SK-N-SH (cell line): ENCODE results near the gene MAMDC2. TPM values are rescaled to one million over a fixed set of nuclear protein-coding genes. Genes with fewer than 3 reads are reported as not detected.

Experiments
- CTCF ChIA-PET: fragments of 300-600, 350-600 bp; formaldehyde crosslinking; extraction: SDS; loops from one replicate; lab custom pipeline; 2021; lab: Yijun Ruan, JAX
- POLR2A ChIA-PET: fragments of 350-600 bp; sonication (Branson Sonifier 250); formaldehyde crosslinking; extraction: SDS; loops from one replicate; lab custom pipeline; 2020; ENCODE audit warnings: antibody characterized with exemption, inconsistent platforms; lab: Yijun Ruan, JAX
- DNase-seq: peaks from one replicate; pipeline ENCODE4 v3.0.0; 2012
- H2AFZ ChIP-seq: fragments of 200-600 bp; sonication (generic); 2 replicates; pipeline ENCODE4 v1.8.1; 2016; ENCODE audit warnings: antibody characterized with exemption, mild to moderate bottlenecking, low read depth
- H3F3A ChIP-seq: fragments of 200-600 bp; sonication (generic); replicated peaks from 2 replicates; pipeline ENCODE3; 2016; ENCODE audit warnings: antibody characterized with exemption, mild to moderate bottlenecking; ENCODE audit not compliant: insufficient read depth
- H3K27ac ChIP-seq, 2 experiments: fragments of 200-500 bp in 1 of 2; fragments of 200-600 bp in 1 of 2; sonication (Bioruptor generic) in 1 of 2; sonication (generic), shearing (Covaris generic) in 1 of 2; 2 replicates each; pipeline versions ENCODE4 v1.5.1 to v1.6.1; 2014 to 2016; ENCODE audit warnings: low read depth in 2 of 2, inconsistent platforms in 1 of 2, low read length in 1 of 2, mild to moderate bottlenecking in 1 of 2, mixed read lengths in 1 of 2
- H3K27me3 ChIP-seq: fragments of 200-600 bp; sonication (generic), shearing (Covaris generic); 2 replicates; pipeline ENCODE4 v1.6.1; 2016; ENCODE audit warnings: mixed run types; ENCODE audit not compliant: insufficient read depth
- H3K36me3 ChIP-seq, 2 experiments: fragments of 200-500 bp in 1 of 2; fragments of 200-600 bp in 1 of 2; sonication (Bioruptor generic) in 1 of 2; sonication (generic) in 1 of 2; replicated peaks in 1 of 2; 2 replicates each; pipeline versions ENCODE3 to v1.5.1; 2014 to 2016; ENCODE audit warnings: low read length in 1 of 2, mild to moderate bottlenecking in 1 of 2; ENCODE audit not compliant: insufficient read depth in 2 of 2, control insufficient read depth in 1 of 2
- H3K4me1 ChIP-seq, 2 experiments: fragments of 200-500 bp in 1 of 2; fragments of 200-600 bp in 1 of 2; sonication (Bioruptor generic) in 1 of 2; sonication (generic), shearing (Covaris generic) in 1 of 2; 2 replicates each; pipeline versions ENCODE4 v1.5.1 to v1.6.1; 2014 to 2016; ENCODE audit warnings: low read depth in 1 of 2, low read length in 1 of 2, mixed run types in 1 of 2; ENCODE audit not compliant: insufficient read depth in 2 of 2, control insufficient read depth in 1 of 2
- H3K4me2 ChIP-seq: fragments of 200-600 bp; sonication (generic), shearing (Covaris generic); 2 replicates; pipeline ENCODE4 v1.6.1; 2017; ENCODE audit warnings: mixed run types
- H3K4me3 ChIP-seq, 2 experiments: fragments of 200-500 bp in 1 of 2; fragments of 200-600 bp in 1 of 2; sonication (Bioruptor generic) in 1 of 2; sonication (generic), shearing (Covaris generic) in 1 of 2; 2 replicates each; pipeline versions ENCODE4 v1.5.1 to v1.8.1; 2014 to 2016; ENCODE audit warnings: low read depth in 2 of 2, inconsistent platforms in 1 of 2, low read length in 1 of 2, mild to moderate bottlenecking in 1 of 2, mixed read lengths in 1 of 2, moderate library complexity in 1 of 2
- H3K79me2 ChIP-seq: fragments of 200-600 bp; sonication (generic); 2 replicates; pipeline ENCODE4 v1.8.1; 2017; ENCODE audit warnings: mild to moderate bottlenecking; ENCODE audit not compliant: insufficient read depth
- H3K9ac ChIP-seq: fragments of 200-600 bp; sonication (generic); 2 replicates; pipeline ENCODE4 v1.6.1; 2017; ENCODE audit warnings: mixed run types
- H3K9me2 ChIP-seq: fragments of 200-600 bp; sonication (generic); 2 replicates; pipeline ENCODE4 v1.6.1; 2017; ENCODE audit warnings: mixed run types
- H3K9me3 ChIP-seq: fragments of 200-600 bp; sonication (generic); 2 replicates; pipeline ENCODE4 v1.6.1; 2017; ENCODE audit warnings: mixed run types, mild to moderate bottlenecking, moderate library complexity
- H4K20me1 ChIP-seq: fragments of 200-600 bp; sonication (generic); 2 replicates; pipeline ENCODE4 v1.6.1; 2017; ENCODE audit warnings: mild to moderate bottlenecking, mixed run types; ENCODE audit not compliant: insufficient read depth
- CHD2 ChIP-seq: fragments of 150-350 bp; IDR thresholded peaks from 2 replicates; pipeline ENCODE4 v1.6.1; 2018; ENCODE audit warnings: low read length; ENCODE audit not compliant: partially characterized antibody
- ELF1 ChIP-seq: IDR thresholded peaks from 2 replicates; pipeline ENCODE4 v1.4.0; 2012
- EZH2phosphoT487 ChIP-seq: fragments of 200-600 bp; sonication (generic); IDR thresholded peaks from 2 replicates; pipeline ENCODE4 v1.6.1; 2017; ENCODE audit warnings: low read depth, mixed run types, mild to moderate bottlenecking, antibody characterized with exemption, moderate library complexity, borderline replicate concordance
- FOSL2 ChIP-seq: IDR thresholded peaks from 2 replicates; pipeline ENCODE4 v1.4.0; 2012; ENCODE audit warnings: low read depth, mild to moderate bottlenecking, moderate library complexity, borderline replicate concordance
- FOXJ3 ChIP-seq: sonication (generic); formaldehyde crosslinking; IDR thresholded peaks from 2 replicates; pipeline ENCODE4 v1.5.1; 2020; ENCODE audit warnings: mild to moderate bottlenecking, missing genetic modification reagents
- FOXM1 ChIP-seq: IDR thresholded peaks from 2 replicates; pipeline ENCODE4 v1.4.0; 2012; ENCODE audit warnings: low read depth, mild to moderate bottlenecking
- GABPA ChIP-seq: IDR thresholded peaks from 2 replicates; pipeline ENCODE4 v1.4.0; 2012; ENCODE audit warnings: low read depth, mild to moderate bottlenecking
- JUND ChIP-seq: IDR thresholded peaks from 2 replicates; pipeline ENCODE4 v1.4.0; 2012
- MAX ChIP-seq: IDR thresholded peaks from 2 replicates; pipeline ENCODE4 v1.4.0; 2012; ENCODE audit warnings: low read depth
- MEF2A ChIP-seq: IDR thresholded peaks from 2 replicates; pipeline ENCODE4 v1.4.0; 2012; ENCODE audit warnings: low read depth, borderline replicate concordance
- MXI1 ChIP-seq: IDR thresholded peaks from 2 replicates; pipeline ENCODE4 v1.6.1; 2012; ENCODE audit warnings: mild to moderate bottlenecking, low read depth, low read length, improper control_type of control experiment
- NFIC ChIP-seq: IDR thresholded peaks from 2 replicates; pipeline ENCODE4 v1.4.0; 2012; ENCODE audit warnings: borderline replicate concordance
- NRF1 ChIP-seq: IDR thresholded peaks from 2 replicates; pipeline ENCODE4 v1.6.1; 2012; ENCODE audit warnings: low read depth, mild to moderate bottlenecking, low read length
- POLR2AphosphoS5 ChIP-seq: IDR thresholded peaks from 2 replicates; pipeline ENCODE4 v1.6.1; 2012; ENCODE audit warnings: low read depth, low read length
- RAD21 ChIP-seq: IDR thresholded peaks from 2 replicates; pipeline ENCODE4 v1.6.1; 2012; ENCODE audit warnings: mild to moderate bottlenecking, low read length
- RCOR1 ChIP-seq: fragments of 150-350 bp; IDR thresholded peaks from 2 replicates; pipeline ENCODE4 v1.6.1; 2017; ENCODE audit warnings: antibody characterized with exemption, low read length
- RFX5 ChIP-seq: IDR thresholded peaks from 2 replicates; pipeline ENCODE4 v1.6.1; 2012; ENCODE audit warnings: mild to moderate bottlenecking, improper control_type of control experiment, low read length
- SIN3A ChIP-seq: IDR thresholded peaks from 2 replicates; pipeline ENCODE4 v1.6.1; 2012; ENCODE audit warnings: low read depth, mild to moderate bottlenecking, low read length, moderate library complexity, borderline replicate concordance
- SMC3 ChIP-seq: IDR thresholded peaks from 2 replicates; pipeline ENCODE4 v1.6.1; 2012; ENCODE audit warnings: low read depth, low read length, improper control_type of control experiment
- TAF1 ChIP-seq: IDR thresholded peaks from 2 replicates; pipeline ENCODE4 v1.6.1; 2012; ENCODE audit warnings: low read depth, mild to moderate bottlenecking, low read length, moderate library complexity, borderline replicate concordance
- TCF12 ChIP-seq: IDR thresholded peaks from 2 replicates; pipeline ENCODE4 v1.4.0; 2012
- USF2 ChIP-seq: fragments of 150-350 bp; IDR thresholded peaks from 2 replicates; pipeline ENCODE4 v1.6.1; 2017; ENCODE audit warnings: antibody characterized with exemption, low read length, low read depth, borderline replicate concordance
- YY1 ChIP-seq: IDR thresholded peaks from 2 replicates; pipeline ENCODE4 v1.4.0; 2012; ENCODE audit warnings: low read depth, mild to moderate bottlenecking
- ZBTB33 ChIP-seq: IDR thresholded peaks from 2 replicates; pipeline ENCODE4 v1.4.0; 2012; ENCODE audit warnings: low read depth, borderline replicate concordance
- WGBS: methylation state at CpG from one replicate; pipeline ENCODE4 v1.1.6; 2017; ENCODE audit warnings: low lambda C conversion rate; 5-methylcytosine and 5-hydroxymethylcytosine counted together
- polyA plus RNA-seq, 3 experiments: library from polyadenylated mRNA; depleted of rRNA; stranded (reverse); fragments of >200 nt; gene quantifications; 2 replicates each; pipeline ENCODE4 v1.2.3, GENCODE V29; 2012
- TF ChIP-seq, protein P1 (sequence below): fragments of 150-350 bp; IDR thresholded peaks from 2 replicates; pipeline ENCODE4 v1.6.1; 2016; ENCODE audit warnings: mild to moderate bottlenecking, low read depth, low read length
- TF ChIP-seq, protein P2 (sequence below): fragments of 200-600 bp; sonication (generic); IDR thresholded peaks from 2 replicates; pipeline ENCODE4 v1.6.1; 2017; ENCODE audit warnings: antibody characterized with exemption, mild to moderate bottlenecking, moderate library complexity

The MAMDC2 gene
- polyA plus RNA-seq, 1 of the 3 experiments (the other 2 are of a cell fraction) = not detected

- Histone ChIP-seq H3K36me3 (no peaks in the 10 kb centered on the region), H2AFZ (peak overlapping the region; percentile 69; the same call in 1 of the 2 replicates), H3K27me3 (no peaks in the 10 kb centered on the region), H4K20me1 (no peaks in the 10 kb centered on the region), H3K9me2 (no peaks in the 10 kb centered on the region), H3K4me3 (no peak overlapping the region), H3K9ac (peak overlapping the region; percentile 52; the same call in 1 of the 2 replicates), H3K4me2 (peak overlapping the region; percentile 28; the same call in 1 of the 2 replicates), H3K27ac (peak overlapping the region in 1 of 2 experiments; percentile 87), H3K79me2 (no peaks in the 10 kb centered on the region), H3K9me3 (no peaks in the 10 kb centered on the region), H3K4me1 (peaks cover 10 to 23% of the 10 kb centered on the region in 2 experiments), H3F3A (peaks cover 38% of the 10 kb centered on the region)
- ChIA-PET POLR2A (no interaction called here), CTCF (interaction anchor here (0.8 to 9.1 kb wide), 9 partner anchors 9 to 699 kb away, joined by 3 to 89 read pairs (median 4); no protein-coding TSS in a partner anchor)
- peak; percentile 30 for DNase-seq
- 11% methylated on average over 5 of the region's 5 CpGs for WGBS
- peak; percentile 79; the same call in 1 of the 2 replicates for TF ChIP-seq FOSL2
- TF ChIP-seq SIN3A = peak; percentile 27; the same call in 1 of the 2 replicates
- TF ChIP-seq NRF1 = no peak
- TF ChIP-seq, protein P1, sequence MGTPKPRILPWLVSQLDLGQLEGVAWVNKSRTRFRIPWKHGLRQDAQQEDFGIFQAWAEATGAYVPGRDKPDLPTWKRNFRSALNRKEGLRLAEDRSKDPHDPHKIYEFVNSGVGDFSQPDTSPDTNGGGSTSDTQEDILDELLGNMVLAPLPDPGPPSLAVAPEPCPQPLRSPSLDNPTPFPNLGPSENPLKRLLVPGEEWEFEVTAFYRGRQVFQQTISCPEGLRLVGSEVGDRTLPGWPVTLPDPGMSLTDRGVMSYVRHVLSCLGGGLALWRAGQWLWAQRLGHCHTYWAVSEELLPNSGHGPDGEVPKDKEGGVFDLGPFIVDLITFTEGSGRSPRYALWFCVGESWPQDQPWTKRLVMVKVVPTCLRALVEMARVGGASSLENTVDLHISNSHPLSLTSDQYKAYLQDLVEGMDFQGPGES = no peak
- TF ChIP-seq POLR2AphosphoS5 = peak; percentile 19; the same call in 1 of the 2 replicates
- TF ChIP-seq RCOR1 = no peak
- TF ChIP-seq USF2 = no peak
- TF ChIP-seq TAF1 = no peak
- TF ChIP-seq NFIC = peak; percentile 82
- TF ChIP-seq SMC3 = peak; percentile 41
- peak; percentile 93 for TF ChIP-seq TCF12
- TF ChIP-seq ZBTB33 = peak; percentile 19; the same call in 1 of the 2 replicates
- TF ChIP-seq MEF2A = no peak
- TF ChIP-seq GABPA = no peak
- TF ChIP-seq MAX = peak; percentile 54; the same call in 1 of the 2 replicates
- no peak for TF ChIP-seq ELF1
- no peak for TF ChIP-seq FOXJ3 (CRISPR knock-in tag)
- TF ChIP-seq YY1 = no peak
- TF ChIP-seq FOXM1 = peak; percentile 75
- TF ChIP-seq, protein P2, sequence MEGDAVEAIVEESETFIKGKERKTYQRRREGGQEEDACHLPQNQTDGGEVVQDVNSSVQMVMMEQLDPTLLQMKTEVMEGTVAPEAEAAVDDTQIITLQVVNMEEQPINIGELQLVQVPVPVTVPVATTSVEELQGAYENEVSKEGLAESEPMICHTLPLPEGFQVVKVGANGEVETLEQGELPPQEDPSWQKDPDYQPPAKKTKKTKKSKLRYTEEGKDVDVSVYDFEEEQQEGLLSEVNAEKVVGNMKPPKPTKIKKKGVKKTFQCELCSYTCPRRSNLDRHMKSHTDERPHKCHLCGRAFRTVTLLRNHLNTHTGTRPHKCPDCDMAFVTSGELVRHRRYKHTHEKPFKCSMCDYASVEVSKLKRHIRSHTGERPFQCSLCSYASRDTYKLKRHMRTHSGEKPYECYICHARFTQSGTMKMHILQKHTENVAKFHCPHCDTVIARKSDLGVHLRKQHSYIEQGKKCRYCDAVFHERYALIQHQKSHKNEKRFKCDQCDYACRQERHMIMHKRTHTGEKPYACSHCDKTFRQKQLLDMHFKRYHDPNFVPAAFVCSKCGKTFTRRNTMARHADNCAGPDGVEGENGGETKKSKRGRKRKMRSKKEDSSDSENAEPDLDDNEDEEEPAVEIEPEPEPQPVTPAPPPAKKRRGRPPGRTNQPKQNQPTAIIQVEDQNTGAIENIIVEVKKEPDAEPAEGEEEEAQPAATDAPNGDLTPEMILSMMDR = peak; percentile 56
- no peak for TF ChIP-seq EZH2phosphoT487
- TF ChIP-seq MXI1 = no peak
- TF ChIP-seq RFX5 = no peak
- no peak for TF ChIP-seq CHD2
- peak; percentile 43 for TF ChIP-seq RAD21
- peak; percentile 69 for TF ChIP-seq JUND
These were observed 77.3 kb downstream of the MAMDC2 start for GRCh38 chr9:70120834-70121510.
